OCI-LY3 (cell line): ENCODE data around the gene EFNA4.
"Not testable (repeated sequence)": the region's sequence is repeated elsewhere in the genome, so short reads cannot be mapped to it uniquely, and the experiment has no call there.

Experiments used
- H2AFZ ChIP-seq: fragments of 200-600, 300-600 bp; shearing (Covaris generic); 2 replicates; pipeline ENCODE4 v1.6.0; 2014; ENCODE audit warnings: antibody characterized with exemption, low read depth, low read length
- H3K27ac ChIP-seq: fragments of 200-600, 300-600 bp; sonication (generic); 2 replicates; pipeline ENCODE4 v1.5.1; 2014; ENCODE audit warnings: mild to moderate bottlenecking, low read length, moderate library complexity, mixed read lengths
- H3K27me3 ChIP-seq: fragments of 200-600, 300-600 bp; sonication (generic); 2 replicates; pipeline ENCODE4 v1.6.1; 2014; ENCODE audit warnings: low read depth, low read length, mixed read lengths
- H3K36me3 ChIP-seq: fragments of 200-600, 300-600 bp; sonication (generic); replicated peaks from 2 replicates; pipeline ENCODE3; 2014; ENCODE audit warnings: low read depth, low read length, mixed read lengths
- H3K4me1 ChIP-seq: fragments of 300-600, 200-600 bp; sonication (generic); 2 replicates; pipeline ENCODE4 v1.6.1; 2014; ENCODE audit warnings: low read length, mixed read lengths
- H3K4me2 ChIP-seq: fragments of 200-600, 300-600 bp; sonication (generic); 2 replicates; pipeline ENCODE4 v1.6.1; 2014; ENCODE audit warnings: low read length, mixed read lengths
- H3K4me3 ChIP-seq: fragments of 300-600, 200-600 bp; sonication (generic); 2 replicates; pipeline ENCODE4 v1.5.1; 2014; ENCODE audit warnings: antibody characterized with exemption, mild to moderate bottlenecking, low read length, moderate library complexity
- H3K79me2 ChIP-seq: fragments of 300-600, 200-600 bp; shearing (Covaris generic); 2 replicates; pipeline ENCODE4 v1.6.1; 2014; ENCODE audit warnings: mild to moderate bottlenecking, low read length, mixed read lengths
- H3K9ac ChIP-seq: fragments of 300-600, 200-600 bp; shearing (Covaris generic); 2 replicates; pipeline ENCODE4 v1.6.0; 2014; ENCODE audit warnings: mild to moderate bottlenecking, low read length, moderate library complexity
- H3K9me3 ChIP-seq: fragments of 200-600, 300-600 bp; shearing (Covaris generic); 2 replicates; pipeline ENCODE4 v1.6.1; 2014; ENCODE audit warnings: low read length, mixed read lengths; ENCODE audit not compliant: insufficient read depth
- H4K20me1 ChIP-seq: fragments of 200-600, 300-600 bp; sonication (generic); 2 replicates; pipeline ENCODE4 v1.6.1; 2016; ENCODE audit warnings: low read length, mixed read lengths; ENCODE audit not compliant: insufficient read depth
- CTCF ChIP-seq: fragments of 200-600, 300-600 bp; sonication (generic); IDR thresholded peaks from 2 replicates; pipeline ENCODE4 v1.5.1; 2014; ENCODE audit warnings: antibody characterized with exemption, low read length, low read depth
- EZH2phosphoT487 ChIP-seq: fragments of 200-600 bp; shearing (Covaris generic); IDR thresholded peaks from 2 replicates; pipeline ENCODE4 v1.6.1; 2018; ENCODE audit warnings: antibody characterized with exemption, mixed run types, low read depth

The EFNA4 gene

GRCh38 chr1:155113450-155113980 is 50.0 kb downstream of the EFNA4 start:
- Histone ChIP-seq H4K20me1 (no peaks in the 10 kb centered on the region), H3K27ac (no peak overlapping the region), H3K4me1 (peaks cover 10% of the 10 kb centered on the region), H3K79me2 (no peaks in the 10 kb centered on the region), H3K9ac (no peak overlapping the region), H2AFZ (no peak overlapping the region; the same call in 1 of the 2 replicates), H3K4me2 (no peak overlapping the region), H3K27me3 (peaks cover 16% of the 10 kb centered on the region), H3K36me3 (no peaks in the 10 kb centered on the region), H3K9me3 (no peaks in the 10 kb centered on the region), H3K4me3 (no peak overlapping the region)
- TF ChIP-seq EZH2phosphoT487 (no peak), CTCF (no peak)

- H3K4me3 ChIP-seq = no peak overlapping the region
- no peak overlapping the region for H3K9ac ChIP-seq
- no peaks in the 10 kb centered on the region for H4K20me1 ChIP-seq
- no peak for TF ChIP-seq EZH2phosphoT487
- no peak for TF ChIP-seq CTCF
- H3K9me3 ChIP-seq = no peaks in the 10 kb centered on the region
- H2AFZ ChIP-seq = no peak overlapping the region
- no peak overlapping the region for H3K27ac ChIP-seq
- no peak overlapping the region for H3K4me2 ChIP-seq
- H3K36me3 ChIP-seq = no peaks in the 10 kb centered on the region
- H3K79me2 ChIP-seq = no peaks in the 10 kb centered on the region
- peaks cover 12% of the 10 kb centered on the region for H3K4me1 ChIP-seq
- H3K27me3 ChIP-seq = peaks cover 34% of the 10 kb centered on the region
Measured at GRCh38 chr1:155116113-155116764, 52.7 kb downstream of the EFNA4 start.

GRCh38 chr1:155117610-155118009 is 54.1 kb downstream of the EFNA4 start:
- Histone ChIP-seq H3K4me3 (no peak overlapping the region), H4K20me1 (no peaks in the 10 kb centered on the region), H3K27me3 (peaks cover 40% of the 10 kb centered on the region), H3K4me2 (no peak overlapping the region), H3K79me2 (no peaks in the 10 kb centered on the region), H2AFZ (no peak overlapping the region), H3K4me1 (peaks cover 12% of the 10 kb centered on the region), H3K9ac (no peak overlapping the region), H3K36me3 (no peaks in the 10 kb centered on the region), H3K9me3 (no peaks in the 10 kb centered on the region), H3K27ac (no peak overlapping the region)
- TF ChIP-seq EZH2phosphoT487 (no peak), CTCF (no peak)

- not testable (repeated sequence) for H2AFZ ChIP-seq, H4K20me1 ChIP-seq, H3K4me3 ChIP-seq, H3K27ac ChIP-seq, H3K79me2 ChIP-seq, H3K36me3 ChIP-seq, H3K9ac ChIP-seq, H3K9me3 ChIP-seq
- Histone ChIP-seq H3K4me2 (0 out of 2 replicates have a peak overlapping the region, but pooled peaks have one; percentile 22), H3K27me3 (peaks cover 41% of the 10 kb centered on the region), H3K4me1 (peaks cover 12% of the 10 kb centered on the region)
Measured at GRCh38 chr1:155118090-155118489, 54.5 kb downstream of the EFNA4 start.
